Measurements from ENCODE around the gene CAPN9.
A peak's percentile ranks its signal among the peaks of the same experiment; 100 is the strongest.
"Not testable (repeated sequence)": the region's sequence is repeated elsewhere in the genome, so short reads cannot be mapped to it uniquely, and the experiment has no call there.

CAPN9 gene

DNA sequence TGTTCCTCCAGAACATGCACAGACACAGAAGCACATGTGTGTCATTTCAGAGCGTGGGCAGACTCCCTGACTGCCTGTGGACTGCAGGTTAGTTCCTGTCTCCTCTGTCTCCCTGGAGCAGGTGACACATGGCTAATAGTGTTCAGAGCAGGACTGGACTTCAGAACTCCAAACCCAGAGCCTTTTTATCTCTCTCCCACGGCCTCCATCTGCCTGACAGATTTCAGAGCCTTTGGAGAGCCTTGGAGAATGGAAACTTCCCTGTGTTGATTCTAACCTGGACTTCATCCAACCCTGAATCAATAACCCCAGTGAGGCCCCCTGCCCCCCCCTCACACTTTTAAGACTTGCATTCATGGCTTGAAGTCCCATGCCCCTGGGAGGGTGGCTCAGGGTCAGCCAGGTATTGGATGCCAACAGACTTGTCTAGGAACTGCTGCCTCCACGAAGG is 76.8 kb downstream of the CAPN9 start:
- DNase-seq (ENCODE audit: low spot score) = no peak

DNA sequence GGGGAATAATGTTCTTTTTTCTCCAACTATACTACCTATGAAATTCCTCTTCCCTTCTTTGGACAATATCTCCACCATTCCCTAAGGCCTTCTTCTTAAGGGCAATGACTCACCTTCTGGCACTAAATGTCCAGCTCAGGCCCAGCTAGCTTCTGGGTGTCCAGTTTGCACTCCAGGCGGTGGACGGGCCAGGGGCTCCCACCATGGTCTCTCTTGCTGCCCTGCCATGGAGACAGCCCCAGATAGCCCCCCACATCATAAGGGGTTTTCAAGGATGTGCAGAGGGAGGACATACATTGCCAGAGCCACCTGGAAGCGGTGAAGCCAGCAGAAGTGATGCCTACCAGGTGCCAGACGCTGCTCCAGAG is 77.3 kb downstream of the CAPN9 start:
- DNase-seq (ENCODE audit: low spot score) = no peak

DNA sequence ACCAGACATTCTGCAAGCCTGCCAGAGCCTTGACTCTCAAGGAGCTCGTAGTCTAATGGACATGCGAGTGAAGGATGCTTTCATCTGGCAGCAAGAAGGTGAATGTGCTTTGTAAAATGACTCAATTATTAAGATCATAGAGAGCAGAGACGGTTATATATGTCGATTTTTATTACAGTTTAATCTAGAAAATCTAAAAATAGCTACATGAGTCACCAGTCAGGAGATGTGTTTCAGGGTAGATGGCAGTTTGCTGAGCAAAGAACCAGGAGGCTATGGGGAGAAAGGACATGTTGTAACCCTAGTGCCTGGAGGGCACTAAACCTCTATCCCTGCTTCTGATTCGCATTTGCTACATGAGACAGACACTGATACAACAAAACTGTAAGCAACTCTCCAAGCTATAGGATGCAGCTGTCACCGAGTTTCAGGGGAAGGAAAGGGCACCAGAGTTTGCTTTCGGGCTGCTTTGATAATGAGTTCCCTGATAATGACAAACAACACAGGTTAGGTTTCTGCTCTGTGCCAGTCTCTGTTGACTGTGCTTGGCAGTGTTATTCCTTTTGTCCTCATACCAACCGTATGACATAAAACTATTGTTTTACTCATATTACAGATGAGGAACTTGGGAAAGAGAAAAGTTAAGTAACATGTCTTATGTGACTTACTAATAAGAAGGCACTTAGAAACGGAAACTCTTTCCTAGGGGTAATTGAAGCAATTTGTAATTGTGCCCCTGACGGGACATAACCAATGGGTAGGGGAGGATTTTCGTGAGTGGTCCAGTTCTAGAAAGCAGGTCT is 77.9 kb downstream of the CAPN9 start:
- peak; percentile 74 for DNase-seq (ENCODE audit: low spot score)

DNA sequence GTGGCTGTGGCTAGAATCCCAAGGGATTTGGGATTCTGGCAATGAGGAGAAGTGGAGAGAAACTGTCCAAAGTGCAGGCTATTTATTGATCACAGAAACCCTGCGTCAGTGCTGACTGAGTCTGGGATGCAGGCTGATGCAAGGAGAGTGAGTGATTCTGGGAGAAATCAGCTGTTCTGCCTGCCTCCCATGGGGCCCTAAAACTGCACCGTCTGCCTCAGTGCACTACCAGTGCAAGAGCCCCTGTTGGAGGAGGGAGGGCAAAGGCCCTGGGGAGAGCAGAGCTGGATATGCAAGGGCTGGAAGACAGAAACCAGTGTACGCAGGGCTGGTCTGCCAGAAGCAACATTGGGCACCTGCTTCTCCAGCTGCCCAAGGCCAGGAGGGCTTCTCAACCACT is 78.6 kb downstream of the CAPN9 start:
- no peak for DNase-seq (ENCODE audit: low spot score)

DNA sequence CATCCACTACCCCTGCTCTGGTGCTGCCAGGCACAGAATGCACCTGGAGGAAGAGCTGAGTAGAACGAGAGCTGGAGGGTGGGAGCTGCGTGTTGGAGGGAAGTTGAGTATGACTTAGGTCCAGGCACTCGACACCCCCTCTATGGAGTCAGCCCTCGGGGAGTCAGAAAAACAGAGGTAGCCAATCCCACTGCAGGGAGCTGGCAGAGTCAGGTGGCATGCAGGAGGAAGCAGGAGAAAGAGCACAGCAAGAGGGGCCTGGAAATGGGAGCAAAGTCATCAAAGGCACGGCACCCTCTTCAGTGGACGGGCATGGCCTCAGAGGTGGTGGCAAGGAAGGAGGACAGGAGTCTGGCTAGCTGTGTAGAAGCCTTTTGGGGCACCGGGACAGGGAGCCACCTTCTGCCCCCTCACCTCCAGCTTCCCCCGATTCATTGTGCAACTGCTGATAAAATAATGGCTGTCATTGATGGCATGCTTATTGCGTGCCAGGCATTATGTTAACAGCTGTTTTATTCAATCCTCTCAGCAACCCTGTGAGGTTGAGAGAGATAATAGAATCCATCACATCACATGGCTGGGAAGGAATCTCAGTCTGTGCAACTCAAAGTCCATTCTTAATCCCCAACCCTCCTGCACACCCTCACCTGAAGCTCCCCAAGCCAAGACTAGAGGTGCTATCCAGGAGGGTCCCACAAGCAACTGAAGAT is 79.1 kb downstream of the CAPN9 start:
- DNase-seq (ENCODE audit: low spot score) = no peak

DNA sequence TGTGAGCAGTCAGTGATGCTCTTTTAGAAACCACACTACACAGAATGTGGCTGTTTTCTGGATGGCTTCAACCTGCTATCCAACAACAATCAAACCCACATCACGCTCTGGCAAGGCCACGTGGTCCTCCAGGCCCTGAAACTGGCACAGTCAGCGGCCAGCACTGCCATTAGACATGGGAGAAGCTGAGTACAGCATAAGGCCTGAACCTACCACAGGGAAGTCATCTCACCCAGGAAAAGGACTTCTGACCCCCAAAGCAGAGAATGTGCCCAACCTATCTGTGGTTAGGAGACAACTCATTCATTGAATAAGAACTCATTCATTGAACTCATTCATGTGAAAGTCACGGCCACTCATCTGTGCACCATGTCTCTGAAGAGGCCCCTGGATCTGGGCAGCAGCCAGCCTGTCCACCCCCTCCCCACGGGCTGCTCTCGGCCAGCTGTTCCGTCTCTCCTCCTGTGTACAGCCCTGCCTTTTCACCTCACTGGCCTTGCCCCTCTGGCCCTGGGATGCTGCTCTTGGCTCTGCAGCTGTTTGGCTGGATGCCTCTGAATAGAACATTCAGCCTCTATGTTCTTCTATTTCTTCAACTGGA is 80.0 kb downstream of the CAPN9 start:
- peak; percentile 89 for DNase-seq (ENCODE audit: low spot score)

DNA sequence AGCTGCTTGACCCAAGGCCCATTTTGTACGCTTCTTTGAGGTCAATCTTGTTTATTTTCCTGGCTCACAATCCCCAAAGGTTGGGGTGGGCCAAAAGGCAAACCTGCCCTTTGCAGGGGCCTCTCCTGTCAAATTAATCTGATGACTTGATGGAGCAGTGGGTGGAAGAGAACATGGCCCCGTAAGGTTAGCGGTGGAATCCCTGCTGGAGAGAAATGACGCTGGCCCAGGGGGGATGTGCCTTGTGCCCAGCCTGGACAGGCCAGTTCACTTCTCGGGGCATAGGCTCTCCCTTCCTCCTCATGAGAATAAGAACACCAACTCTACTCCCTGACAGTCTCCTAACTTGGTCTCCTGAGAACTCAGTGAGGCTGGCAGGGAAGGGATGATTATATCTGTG is 80.6 kb downstream of the CAPN9 start:
- no peak for DNase-seq (ENCODE audit: low spot score)

DNA sequence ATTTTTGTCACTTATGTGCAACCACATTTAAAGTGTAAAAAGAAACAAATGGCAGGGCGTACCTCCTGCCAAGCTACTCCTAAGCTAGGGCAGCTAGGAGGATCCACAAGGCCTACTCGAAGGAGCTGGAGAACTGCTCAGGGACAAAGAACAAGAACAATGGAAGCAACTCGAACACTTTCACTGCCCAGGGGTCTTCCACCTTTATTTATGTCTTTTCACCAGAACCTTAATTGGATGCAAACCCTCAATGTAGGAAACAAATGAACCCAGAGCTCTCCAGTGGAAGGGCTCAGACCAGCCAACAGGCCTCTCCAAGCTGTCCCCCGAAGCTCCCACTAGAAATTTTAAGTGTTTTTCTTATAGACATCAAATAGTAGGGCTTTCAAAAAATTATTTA is 81.2 kb downstream of the CAPN9 start:
- DNase-seq (ENCODE audit: low spot score) = no peak

DNA sequence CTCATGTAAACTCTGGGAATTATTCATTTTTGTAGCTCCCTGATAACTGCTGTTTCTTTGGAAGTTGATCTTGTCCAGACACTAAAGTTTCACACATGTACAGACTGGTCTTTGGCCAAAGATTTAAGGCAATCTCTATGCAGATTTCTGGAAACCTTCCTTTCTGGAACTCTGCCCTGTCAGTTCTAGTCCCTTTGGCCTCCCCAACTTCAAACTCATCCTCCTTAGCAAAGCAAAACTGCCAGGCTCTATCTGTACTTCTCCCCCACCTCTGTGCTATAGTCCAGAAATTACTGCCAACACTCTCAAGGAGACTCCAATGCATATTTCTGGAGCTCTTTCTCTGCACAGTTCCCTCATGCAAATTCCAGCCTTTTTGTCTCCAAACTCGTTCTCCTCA is 84.6 kb downstream of the CAPN9 start:
- no peak for DNase-seq (ENCODE audit: low spot score)

DNA sequence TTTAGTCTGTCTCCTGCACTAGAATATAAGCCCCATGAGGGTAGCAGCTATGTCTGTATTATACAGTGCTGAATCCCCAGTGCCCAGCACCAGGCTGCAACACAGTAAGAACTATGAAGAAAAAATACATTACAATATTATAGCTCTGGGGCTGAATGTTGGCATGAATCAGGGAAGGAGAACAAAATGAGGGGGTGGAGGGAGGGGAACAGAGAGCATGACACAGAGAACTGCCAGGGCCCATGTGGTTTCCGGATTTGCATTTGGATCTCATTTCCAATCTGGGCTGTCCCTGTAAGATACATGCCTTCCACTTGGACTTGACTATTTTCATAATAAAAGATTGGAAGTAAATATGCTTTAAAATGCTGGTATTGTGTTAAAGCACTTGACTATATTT is 85.3 kb downstream of the CAPN9 start:
- no peak for DNase-seq (ENCODE audit: low spot score)

DNA sequence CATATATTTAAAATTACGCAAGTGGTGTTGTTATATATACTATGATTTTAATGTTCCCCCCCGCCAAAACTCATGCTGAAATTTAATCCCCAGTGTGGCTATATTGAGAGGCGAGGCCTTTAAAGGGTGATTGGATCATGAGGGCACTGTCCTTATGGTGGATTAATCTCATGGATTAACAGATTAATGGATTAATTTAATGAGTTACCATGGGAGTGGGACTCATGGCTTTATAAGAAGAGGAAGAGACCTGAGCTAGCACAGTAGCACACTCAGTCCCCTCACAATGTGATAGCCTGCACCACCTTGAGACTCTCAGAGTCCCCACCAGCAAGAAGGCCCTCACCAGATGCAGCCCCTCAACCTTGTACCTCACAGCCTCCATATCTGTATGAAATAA is 86.3 kb downstream of the CAPN9 start:
- DNase-seq (ENCODE audit: low spot score) = no peak

DNA sequence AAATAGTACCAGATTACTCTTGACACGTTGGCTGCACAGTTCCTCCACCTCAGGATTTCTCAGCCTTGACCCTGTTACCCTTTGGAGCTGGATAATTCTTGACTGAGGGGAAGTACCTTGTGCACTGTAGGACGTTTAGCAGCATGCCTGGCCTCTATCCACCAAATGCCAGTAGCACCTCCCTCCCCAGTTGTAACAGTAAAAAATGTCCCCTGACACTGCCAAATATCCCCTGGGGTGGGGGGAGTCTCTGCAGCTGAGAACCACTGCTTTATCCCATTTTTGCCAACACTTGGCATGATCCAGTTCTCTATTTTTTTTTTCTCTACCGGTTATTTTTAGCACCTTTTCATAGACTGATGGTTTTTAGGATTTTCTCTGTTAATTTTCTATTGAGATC is 87.1 kb downstream of the CAPN9 start:
- no peak for DNase-seq (ENCODE audit: low spot score)

DNA sequence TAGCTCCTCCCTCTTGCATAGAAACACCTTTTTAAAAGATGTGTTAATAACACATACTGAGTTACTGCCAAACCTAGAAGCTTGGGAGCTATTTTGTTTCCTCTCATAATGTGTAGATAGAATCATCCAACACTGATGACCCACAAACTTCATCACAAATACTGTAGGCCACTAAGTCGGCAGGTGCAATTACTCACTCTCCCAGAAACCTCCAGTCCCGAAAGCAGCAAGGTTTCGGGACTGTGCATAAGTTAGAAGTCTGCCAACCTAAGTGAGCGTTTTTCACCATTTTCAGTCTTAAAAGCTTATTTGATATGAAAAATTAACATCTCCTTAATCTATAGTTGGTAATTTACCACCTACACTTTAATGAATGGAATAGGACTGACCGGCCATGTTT is 89.2 kb downstream of the CAPN9 start:
- DNase-seq (ENCODE audit: low spot score) = no peak

DNA sequence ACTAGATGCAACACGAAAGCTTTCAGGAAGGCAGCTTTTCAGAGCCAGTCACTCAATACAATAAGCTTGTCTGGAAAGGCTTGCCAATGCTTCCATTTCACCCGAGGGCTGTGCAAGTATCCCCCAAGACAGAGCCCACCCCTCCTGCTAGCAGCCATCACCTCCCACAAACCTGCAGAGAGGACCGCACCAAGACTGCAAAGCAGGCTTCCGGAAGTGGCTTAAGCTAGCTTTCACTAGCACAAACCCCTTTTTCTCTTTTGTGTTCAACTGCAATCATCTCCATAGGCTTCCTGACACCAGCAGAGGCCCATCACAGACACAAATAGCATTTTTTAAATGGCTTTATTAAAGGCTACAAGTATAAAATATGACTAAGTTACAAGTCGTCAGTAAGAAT is 89.6 kb downstream of the CAPN9 start:
- peak; percentile 22 for DNase-seq (ENCODE audit: low spot score)

DNA sequence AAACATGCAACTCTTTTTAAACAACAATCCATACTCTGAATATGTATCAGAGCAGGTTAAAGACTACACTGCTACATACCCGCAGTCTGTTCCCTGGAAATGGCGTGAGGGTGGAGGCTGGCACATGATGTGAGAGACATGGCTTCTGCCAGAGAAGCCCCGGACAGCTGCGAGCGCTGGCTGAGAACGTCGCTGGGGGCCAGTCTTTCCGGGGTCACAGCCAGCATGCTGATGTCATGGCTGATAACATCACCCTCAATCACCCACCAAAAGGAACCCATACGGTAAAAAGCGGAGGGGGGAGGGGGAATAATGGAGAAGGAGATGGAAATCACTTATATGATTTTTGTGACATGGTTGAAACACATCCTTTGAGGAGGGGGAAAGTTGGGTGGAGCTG is 92.0 kb downstream of the CAPN9 start:
- DNase-seq (ENCODE audit: low spot score) = no peak

DNA sequence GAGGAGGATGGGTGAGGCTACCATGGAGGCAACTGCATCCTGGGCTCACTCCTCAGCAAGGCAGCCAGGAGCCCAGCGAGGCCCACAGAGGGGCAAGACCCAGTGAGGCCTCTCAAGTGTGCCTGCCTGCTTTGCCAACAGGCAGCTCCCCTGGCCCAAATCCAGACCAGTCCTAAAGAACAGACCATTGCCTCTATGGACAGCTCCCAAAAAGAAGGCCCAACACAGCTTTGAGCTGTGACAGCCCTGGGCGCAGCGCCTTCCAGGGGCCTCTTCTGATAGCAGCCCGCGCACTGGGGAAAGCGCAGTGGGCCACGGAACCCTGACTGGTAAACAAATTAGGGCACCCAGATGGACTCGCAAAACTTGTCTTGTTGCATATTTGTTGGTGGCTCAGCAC is 95.6 kb downstream of the CAPN9 start:
- no peak for DNase-seq (ENCODE audit: low spot score)

DNA sequence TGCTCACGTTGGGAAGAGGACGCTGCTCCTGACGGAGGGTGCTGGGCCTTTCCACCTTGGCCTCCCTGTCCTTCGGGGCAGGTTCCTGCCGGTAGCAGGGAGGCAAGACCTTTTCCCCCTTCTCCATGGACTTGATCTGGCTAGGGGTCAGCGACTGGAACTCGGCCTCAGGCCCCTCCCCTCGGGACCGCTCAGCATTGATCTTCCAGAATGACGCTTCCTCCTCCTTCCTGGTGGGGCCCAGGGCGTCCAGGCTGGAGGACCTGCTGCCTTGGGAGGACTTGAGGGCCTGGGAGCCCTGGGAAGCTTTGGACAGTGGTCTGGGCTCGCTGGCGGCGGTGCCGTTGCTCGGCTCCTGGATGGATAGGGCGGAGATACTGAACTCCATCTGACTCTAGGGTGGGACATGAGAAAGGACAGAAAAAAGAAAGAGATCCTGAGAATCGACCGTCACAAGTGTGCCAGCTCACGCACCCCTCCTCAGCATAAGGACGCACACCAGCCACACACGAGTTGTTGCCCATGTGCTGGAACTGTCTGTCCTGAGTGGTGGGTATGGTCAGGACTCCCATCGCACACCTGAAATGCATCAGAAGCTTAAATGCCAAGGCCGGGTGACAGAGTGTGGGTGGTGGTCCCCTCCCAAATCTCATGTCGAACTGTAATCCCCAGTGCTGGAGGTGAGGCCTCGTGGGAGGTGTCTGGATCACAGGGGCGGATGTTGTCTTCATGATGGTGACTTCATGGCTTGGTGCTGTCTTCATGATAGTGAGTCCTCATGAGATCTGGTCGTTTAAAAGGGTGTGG is 96.5 kb downstream of the CAPN9 start:
- DNase-seq (ENCODE audit: low spot score) = no peak

DNA sequence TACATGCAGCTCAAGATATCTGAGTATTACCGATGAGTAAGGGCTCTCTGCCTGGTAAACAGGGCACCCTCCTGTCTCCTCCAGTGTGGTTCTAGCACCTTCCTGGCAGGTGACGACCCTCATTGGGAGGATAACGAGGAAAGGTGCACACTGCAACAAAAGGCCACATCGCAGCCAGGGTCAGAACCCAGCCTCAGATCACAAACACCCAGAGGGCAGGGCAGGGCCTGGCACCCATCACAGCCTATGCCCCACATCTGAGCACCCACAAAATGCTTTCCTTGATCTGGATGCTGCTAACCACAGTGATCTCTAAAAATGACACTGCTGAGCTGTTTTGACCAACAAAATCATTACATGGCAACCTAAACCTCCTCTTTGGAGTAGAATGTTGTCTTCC is 97.4 kb downstream of the CAPN9 start:
- DNase-seq (ENCODE audit: low spot score) = no peak

DNA sequence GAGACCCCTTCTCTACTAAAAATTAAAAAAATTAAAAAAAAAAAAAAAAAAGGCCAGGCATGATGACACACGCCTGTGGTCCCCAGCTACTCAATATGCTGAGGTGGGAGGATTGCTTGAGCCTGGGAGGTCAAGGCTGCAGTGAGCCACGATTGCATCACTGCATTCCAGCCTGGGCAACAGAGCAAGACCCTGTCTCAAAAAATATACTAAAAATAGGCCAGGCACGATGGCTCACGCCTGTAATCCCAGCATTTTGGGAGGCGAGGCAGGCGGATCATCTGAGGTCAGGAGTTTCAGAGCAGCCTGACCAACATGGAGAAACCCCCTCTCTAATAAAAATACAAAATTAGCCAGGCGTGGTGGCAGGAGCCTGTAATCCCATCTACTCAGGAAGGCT is 98.0 kb downstream of the CAPN9 start:
- DNase-seq (ENCODE audit: low spot score) = not testable (repeated sequence)

DNA sequence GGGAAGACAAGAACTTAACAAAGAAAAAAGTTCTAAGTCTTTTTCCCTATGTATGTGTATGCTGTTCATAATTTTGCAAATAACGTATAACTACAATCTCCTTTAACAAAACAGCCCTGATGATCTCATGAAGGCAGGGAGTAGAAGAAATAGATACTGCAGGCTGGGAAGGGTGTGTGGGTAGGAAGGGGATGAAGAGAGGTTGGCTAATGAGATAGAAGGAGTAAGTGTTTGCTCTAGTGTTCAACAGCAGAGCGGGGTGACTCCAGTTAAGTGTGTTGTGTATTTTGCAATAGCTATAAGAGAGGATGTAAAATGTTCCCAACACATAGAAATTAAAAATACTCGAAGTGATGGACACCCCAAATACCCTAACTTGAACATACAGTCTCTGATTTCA is 101.0 kb downstream of the CAPN9 start:
- DNase-seq (ENCODE audit: low spot score) = no peak

DNA sequence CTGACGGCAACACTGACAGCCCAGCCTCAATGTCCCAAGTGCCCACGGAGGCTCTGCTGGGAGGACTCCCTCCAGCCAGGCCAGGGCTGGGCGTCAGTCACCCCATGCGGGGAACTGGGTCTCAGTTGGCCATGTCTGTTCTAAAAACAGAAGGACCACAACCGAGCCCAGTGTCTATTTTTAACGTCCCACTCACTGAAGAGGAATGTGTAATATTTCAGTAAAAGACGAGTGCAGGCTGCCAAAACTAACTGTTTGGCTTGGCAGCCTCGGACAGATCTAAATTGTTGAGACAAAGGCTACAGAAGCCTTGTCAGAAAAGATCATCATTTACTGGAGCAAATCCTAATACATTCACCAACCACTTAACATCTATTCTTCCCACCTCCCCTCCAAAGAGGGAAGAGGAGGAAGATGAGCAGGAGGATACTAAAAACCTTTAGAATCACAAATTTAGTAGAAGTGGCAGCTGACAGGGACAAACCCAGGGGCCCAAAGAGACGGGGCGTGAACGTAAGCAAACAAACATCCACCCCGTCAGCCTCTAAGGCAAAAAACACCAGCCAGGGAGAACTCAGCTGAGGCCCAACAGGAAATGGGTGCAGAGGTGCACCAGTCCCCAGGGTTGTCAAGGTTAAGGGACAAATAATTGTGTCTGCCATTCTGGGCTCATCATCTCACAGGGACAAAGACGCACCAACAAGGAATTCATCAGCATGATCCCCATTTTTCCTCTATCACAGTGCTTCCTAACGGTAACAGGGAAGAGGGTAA is 102.5 kb downstream of the CAPN9 start:
- peak; percentile 64 for DNase-seq (ENCODE audit: low spot score)

DNA sequence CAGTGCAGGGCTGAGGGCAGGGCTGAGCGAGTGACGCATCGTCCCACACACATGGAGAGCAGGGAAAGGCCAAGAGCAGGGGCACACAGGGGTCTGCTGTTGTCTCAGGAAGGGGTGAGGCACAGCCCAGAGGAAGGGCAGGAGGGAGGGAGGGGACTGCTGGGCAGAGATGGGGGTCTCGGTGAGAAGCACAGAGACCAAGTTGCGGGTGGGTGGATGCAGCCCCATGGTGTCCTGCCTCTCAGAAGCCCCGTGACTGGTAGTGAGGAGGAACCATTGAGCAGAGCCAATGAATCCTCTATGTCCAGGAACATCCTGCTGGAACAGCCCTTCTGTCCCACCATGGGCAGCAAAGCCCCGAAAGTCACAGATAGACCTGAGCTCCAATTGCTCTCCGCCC is 103.4 kb downstream of the CAPN9 start:
- no peak for DNase-seq (ENCODE audit: low spot score)
